ENCODE results near the gene LNPK. TPM values are rescaled to one million over a fixed set of nuclear protein-coding genes. Genes with fewer than 3 reads are reported as not detected.

The LNPK gene
- total RNA-seq, 1 donor = 55.0 TPM

- Histone ChIP-seq H3K9me3 (ENCODE audit: low read depth, low read length) (no peaks in the 10 kb centered on the region), H2AFZ (ENCODE audit: low read length) (no peak overlapping the region), H3K36me3 (ENCODE audit: insufficient read depth, low read length) (no peaks in the 10 kb centered on the region), H4K20me1 (ENCODE audit: insufficient read depth, low read length) (peaks cover 3% of the 10 kb centered on the region), H3K4me2 (ENCODE audit: insufficient read depth, low read length) (no peak overlapping the region), H3K79me2 (ENCODE audit: insufficient read depth, low read length) (peaks cover 18% of the 10 kb centered on the region), H3K27me3 (ENCODE audit: insufficient read depth, low read length) (no peaks in the 10 kb centered on the region), H3K4me1 (ENCODE audit: insufficient read depth, low read length) (peaks cover 13% of the 10 kb centered on the region), H3K27ac (ENCODE audit: low read depth, low read length) (no peak overlapping the region), H3K4me3 (ENCODE audit: insufficient read depth, low read length) (no peak overlapping the region)
- no peak for DNase-seq (ENCODE audit: insufficient read length, low spot score, missing footprints)
- TF ChIP-seq CTCF (IDR thresholded peaks at IDR 0.05; ENCODE audit: extremely low read depth, low read depth, low read length) = no peak
These were observed 2.9 kb upstream of the LNPK start for GRCh38 chr2:176004934-176005333.

GRCh38 chr2:176003958-176004357, 1.9 kb upstream of the LNPK start:
- no peak overlapping the region for H3K27ac ChIP-seq (ENCODE audit: low read depth, low read length)
- no peak for TF ChIP-seq CTCF (IDR thresholded peaks at IDR 0.05; ENCODE audit: extremely low read depth, low read depth, low read length)
- H4K20me1 ChIP-seq (ENCODE audit: insufficient read depth, low read length) = peaks cover 4% of the 10 kb centered on the region
- H3K4me3 ChIP-seq (ENCODE audit: insufficient read depth, low read length) = no peak overlapping the region
- DNase-seq (ENCODE audit: insufficient read length, low spot score, missing footprints) = no peak
- H3K27me3 ChIP-seq (ENCODE audit: insufficient read depth, low read length) = no peaks in the 10 kb centered on the region
- H3K4me1 ChIP-seq (ENCODE audit: insufficient read depth, low read length) = peaks cover 13% of the 10 kb centered on the region
- no peak overlapping the region for H3K4me2 ChIP-seq (ENCODE audit: insufficient read depth, low read length)
- H2AFZ ChIP-seq (ENCODE audit: low read length) = no peak overlapping the region
- H3K9me3 ChIP-seq (ENCODE audit: low read depth, low read length) = no peaks in the 10 kb centered on the region
- no peaks in the 10 kb centered on the region for H3K36me3 ChIP-seq (ENCODE audit: insufficient read depth, low read length)
- peaks cover 28% of the 10 kb centered on the region for H3K79me2 ChIP-seq (ENCODE audit: insufficient read depth, low read length)

- peak; percentile 54 for DNase-seq (ENCODE audit: insufficient read length, low spot score, missing footprints)
- H3K36me3 ChIP-seq (ENCODE audit: insufficient read depth, low read length) = no peaks in the 10 kb centered on the region
- TF ChIP-seq CTCF (IDR thresholded peaks at IDR 0.05; ENCODE audit: extremely low read depth, low read depth, low read length) = no peak
- H3K4me1 ChIP-seq (ENCODE audit: insufficient read depth, low read length) = peaks cover 13% of the 10 kb centered on the region
- H3K4me3 ChIP-seq (ENCODE audit: insufficient read depth, low read length) = peak overlapping the region; percentile 89
- H3K9me3 ChIP-seq (ENCODE audit: low read depth, low read length) = no peaks in the 10 kb centered on the region
- peak overlapping the region; percentile 98 for H3K4me2 ChIP-seq (ENCODE audit: insufficient read depth, low read length)
- peak overlapping the region; percentile 100 for H2AFZ ChIP-seq (ENCODE audit: low read length)
- no peaks in the 10 kb centered on the region for H3K27me3 ChIP-seq (ENCODE audit: insufficient read depth, low read length)
- H3K27ac ChIP-seq (ENCODE audit: low read depth, low read length) = peak overlapping the region; percentile 83
- peaks cover 36% of the 10 kb centered on the region for H3K79me2 ChIP-seq (ENCODE audit: insufficient read depth, low read length)
- peaks cover 4% of the 10 kb centered on the region for H4K20me1 ChIP-seq (ENCODE audit: insufficient read depth, low read length)
These were observed 682 bp upstream of the LNPK start for GRCh38 chr2:176002688-176003210.

GRCh38 chr2:176001281-176001915, 669 bp downstream of the LNPK start:
- peak; percentile 52 for DNase-seq (ENCODE audit: insufficient read length, low spot score, missing footprints)
- Histone ChIP-seq H3K4me1 (ENCODE audit: insufficient read depth, low read length) (peaks cover 13% of the 10 kb centered on the region), H3K4me3 (ENCODE audit: insufficient read depth, low read length) (peak overlapping the region; percentile 89), H3K9me3 (ENCODE audit: low read depth, low read length) (no peaks in the 10 kb centered on the region), H3K27me3 (ENCODE audit: insufficient read depth, low read length) (no peaks in the 10 kb centered on the region), H3K4me2 (ENCODE audit: insufficient read depth, low read length) (peak overlapping the region; percentile 98), H3K27ac (ENCODE audit: low read depth, low read length) (peak overlapping the region; percentile 83), H3K36me3 (ENCODE audit: insufficient read depth, low read length) (no peaks in the 10 kb centered on the region), H3K79me2 (ENCODE audit: insufficient read depth, low read length) (peaks cover 48% of the 10 kb centered on the region), H2AFZ (ENCODE audit: low read length) (peak overlapping the region; percentile 100), H4K20me1 (ENCODE audit: insufficient read depth, low read length) (peaks cover 4% of the 10 kb centered on the region)
- TF ChIP-seq CTCF (IDR thresholded peaks at IDR 0.05; ENCODE audit: extremely low read depth, low read depth, low read length) = no peak
